ENCODE measurements around the gene FHAD1.

DNA sequence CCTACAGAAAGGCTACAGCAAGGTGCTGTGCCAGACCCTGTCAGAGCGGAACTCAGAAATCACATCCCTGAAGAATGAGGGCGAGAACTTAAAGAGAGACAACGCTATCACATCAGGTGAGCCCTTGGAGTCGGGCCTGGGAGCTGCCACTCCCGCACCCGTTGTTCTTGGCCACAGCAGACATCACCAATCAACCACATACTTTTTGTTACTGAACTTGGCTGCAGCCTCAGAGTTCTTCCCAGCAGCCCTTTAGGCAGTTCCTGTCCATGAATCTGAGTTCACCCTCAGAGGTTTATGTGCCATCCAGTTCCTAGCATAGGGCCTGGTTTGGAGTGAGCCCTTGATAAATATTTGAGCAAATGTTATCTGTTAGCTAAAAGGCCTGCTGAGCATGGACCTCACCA, 61.6 kb downstream of the FHAD1 start:
- TF ChIP-seq POLR2A (IDR thresholded peaks at IDR 0.05; ENCODE audit: low read depth, low read length) (no peak), RFX5 (IDR thresholded peaks at IDR 0.05; ENCODE audit: low read depth, low read length) (no peak), PAX8 (IDR thresholded peaks at IDR 0.05) (no peak), BCL11A (IDR thresholded peaks at IDR 0.05; ENCODE audit: low read depth, low read length) (no peak), EZH2 (IDR thresholded peaks at IDR 0.05; ENCODE audit: borderline replicate concordance, control insufficient read depth, low read depth, low read length) (no peak), CHD1 (IDR thresholded peaks at IDR 0.05; ENCODE audit: low read depth, low read length) (no peak), HCFC1 (IDR thresholded peaks at IDR 0.05; ENCODE audit: low read length) (no peak), WRNIP1 (IDR thresholded peaks at IDR 0.05; ENCODE audit: borderline replicate concordance, low read depth, low read length) (no peak)
- TF ChIP-seq, protein P1, sequence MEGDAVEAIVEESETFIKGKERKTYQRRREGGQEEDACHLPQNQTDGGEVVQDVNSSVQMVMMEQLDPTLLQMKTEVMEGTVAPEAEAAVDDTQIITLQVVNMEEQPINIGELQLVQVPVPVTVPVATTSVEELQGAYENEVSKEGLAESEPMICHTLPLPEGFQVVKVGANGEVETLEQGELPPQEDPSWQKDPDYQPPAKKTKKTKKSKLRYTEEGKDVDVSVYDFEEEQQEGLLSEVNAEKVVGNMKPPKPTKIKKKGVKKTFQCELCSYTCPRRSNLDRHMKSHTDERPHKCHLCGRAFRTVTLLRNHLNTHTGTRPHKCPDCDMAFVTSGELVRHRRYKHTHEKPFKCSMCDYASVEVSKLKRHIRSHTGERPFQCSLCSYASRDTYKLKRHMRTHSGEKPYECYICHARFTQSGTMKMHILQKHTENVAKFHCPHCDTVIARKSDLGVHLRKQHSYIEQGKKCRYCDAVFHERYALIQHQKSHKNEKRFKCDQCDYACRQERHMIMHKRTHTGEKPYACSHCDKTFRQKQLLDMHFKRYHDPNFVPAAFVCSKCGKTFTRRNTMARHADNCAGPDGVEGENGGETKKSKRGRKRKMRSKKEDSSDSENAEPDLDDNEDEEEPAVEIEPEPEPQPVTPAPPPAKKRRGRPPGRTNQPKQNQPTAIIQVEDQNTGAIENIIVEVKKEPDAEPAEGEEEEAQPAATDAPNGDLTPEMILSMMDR (IDR thresholded peaks at IDR 0.05 in 2 of 3, conservative IDR thresholded peaks at IDR 0.05 in 1 of 3; ENCODE audit: control insufficient read depth in 2 of 3, extremely low read depth in 1 of 3, insufficient read depth in 1 of 3, low read depth in 3 of 3, low read length in 3 of 3) = no peak
- TF ChIP-seq, protein P2, sequence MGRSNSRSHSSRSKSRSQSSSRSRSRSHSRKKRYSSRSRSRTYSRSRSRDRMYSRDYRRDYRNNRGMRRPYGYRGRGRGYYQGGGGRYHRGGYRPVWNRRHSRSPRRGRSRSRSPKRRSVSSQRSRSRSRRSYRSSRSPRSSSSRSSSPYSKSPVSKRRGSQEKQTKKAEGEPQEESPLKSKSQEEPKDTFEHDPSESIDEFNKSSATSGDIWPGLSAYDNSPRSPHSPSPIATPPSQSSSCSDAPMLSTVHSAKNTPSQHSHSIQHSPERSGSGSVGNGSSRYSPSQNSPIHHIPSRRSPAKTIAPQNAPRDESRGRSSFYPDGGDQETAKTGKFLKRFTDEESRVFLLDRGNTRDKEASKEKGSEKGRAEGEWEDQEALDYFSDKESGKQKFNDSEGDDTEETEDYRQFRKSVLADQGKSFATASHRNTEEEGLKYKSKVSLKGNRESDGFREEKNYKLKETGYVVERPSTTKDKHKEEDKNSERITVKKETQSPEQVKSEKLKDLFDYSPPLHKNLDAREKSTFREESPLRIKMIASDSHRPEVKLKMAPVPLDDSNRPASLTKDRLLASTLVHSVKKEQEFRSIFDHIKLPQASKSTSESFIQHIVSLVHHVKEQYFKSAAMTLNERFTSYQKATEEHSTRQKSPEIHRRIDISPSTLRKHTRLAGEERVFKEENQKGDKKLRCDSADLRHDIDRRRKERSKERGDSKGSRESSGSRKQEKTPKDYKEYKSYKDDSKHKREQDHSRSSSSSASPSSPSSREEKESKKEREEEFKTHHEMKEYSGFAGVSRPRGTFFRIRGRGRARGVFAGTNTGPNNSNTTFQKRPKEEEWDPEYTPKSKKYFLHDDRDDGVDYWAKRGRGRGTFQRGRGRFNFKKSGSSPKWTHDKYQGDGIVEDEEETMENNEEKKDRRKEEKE (IDR thresholded peaks at IDR 0.05) = no peak
- TF ChIP-seq, protein P3, sequence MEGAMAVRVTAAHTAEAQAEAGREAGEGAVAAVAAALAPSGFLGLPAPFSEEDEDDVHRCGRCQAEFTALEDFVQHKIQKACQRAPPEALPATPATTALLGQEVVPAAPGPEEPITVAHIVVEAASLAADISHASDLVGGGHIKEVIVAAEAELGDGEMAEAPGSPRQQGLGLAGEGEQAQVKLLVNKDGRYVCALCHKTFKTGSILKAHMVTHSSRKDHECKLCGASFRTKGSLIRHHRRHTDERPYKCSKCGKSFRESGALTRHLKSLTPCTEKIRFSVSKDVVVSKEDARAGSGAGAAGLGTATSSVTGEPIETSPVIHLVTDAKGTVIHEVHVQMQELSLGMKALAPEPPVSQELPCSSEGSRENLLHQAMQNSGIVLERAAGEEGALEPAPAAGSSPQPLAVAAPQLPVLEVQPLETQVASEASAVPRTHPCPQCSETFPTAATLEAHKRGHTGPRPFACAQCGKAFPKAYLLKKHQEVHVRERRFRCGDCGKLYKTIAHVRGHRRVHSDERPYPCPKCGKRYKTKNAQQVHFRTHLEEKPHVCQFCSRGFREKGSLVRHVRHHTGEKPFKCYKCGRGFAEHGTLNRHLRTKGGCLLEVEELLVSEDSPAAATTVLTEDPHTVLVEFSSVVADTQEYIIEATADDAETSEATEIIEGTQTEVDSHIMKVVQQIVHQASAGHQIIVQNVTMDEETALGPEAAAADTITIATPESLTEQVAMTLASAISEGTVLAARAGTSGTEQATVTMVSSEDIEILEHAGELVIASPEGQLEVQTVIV (IDR thresholded peaks at IDR 0.05; ENCODE audit: borderline replicate concordance, partially characterized antibody) = no peak
- TF ChIP-seq, protein P4, sequence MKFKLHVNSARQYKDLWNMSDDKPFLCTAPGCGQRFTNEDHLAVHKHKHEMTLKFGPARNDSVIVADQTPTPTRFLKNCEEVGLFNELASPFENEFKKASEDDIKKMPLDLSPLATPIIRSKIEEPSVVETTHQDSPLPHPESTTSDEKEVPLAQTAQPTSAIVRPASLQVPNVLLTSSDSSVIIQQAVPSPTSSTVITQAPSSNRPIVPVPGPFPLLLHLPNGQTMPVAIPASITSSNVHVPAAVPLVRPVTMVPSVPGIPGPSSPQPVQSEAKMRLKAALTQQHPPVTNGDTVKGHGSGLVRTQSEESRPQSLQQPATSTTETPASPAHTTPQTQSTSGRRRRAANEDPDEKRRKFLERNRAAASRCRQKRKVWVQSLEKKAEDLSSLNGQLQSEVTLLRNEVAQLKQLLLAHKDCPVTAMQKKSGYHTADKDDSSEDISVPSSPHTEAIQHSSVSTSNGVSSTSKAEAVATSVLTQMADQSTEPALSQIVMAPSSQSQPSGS (IDR thresholded peaks at IDR 0.05; ENCODE audit: low read length) = no peak
- TF ChIP-seq, protein P5, sequence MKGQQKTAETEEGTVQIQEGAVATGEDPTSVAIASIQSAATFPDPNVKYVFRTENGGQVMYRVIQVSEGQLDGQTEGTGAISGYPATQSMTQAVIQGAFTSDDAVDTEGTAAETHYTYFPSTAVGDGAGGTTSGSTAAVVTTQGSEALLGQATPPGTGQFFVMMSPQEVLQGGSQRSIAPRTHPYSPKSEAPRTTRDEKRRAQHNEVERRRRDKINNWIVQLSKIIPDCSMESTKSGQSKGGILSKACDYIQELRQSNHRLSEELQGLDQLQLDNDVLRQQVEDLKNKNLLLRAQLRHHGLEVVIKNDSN (IDR thresholded peaks at IDR 0.05; ENCODE audit: borderline replicate concordance, extremely low read length, insufficient read depth, low read depth, low read length) = no peak
